HepG2 (cell line): ENCODE results near the gene SAMMSON. TPM values are rescaled to one million over a fixed set of nuclear protein-coding genes. Genes with fewer than 3 reads are reported as not detected.

Source experiments
- ATAC-seq: fragments of 200-7000 bp; cut with Tn5 transposase; 3 replicates; pipeline ENCODE4 v1.9.1; 2020; ENCODE audit warnings: mild to moderate bottlenecking, moderate library complexity
- BruUV-seq: library from RNA; stranded (reverse); fragments of 400-500 nt; replicated peaks from 2 replicates; lab custom pipeline; 2021; lab: Mats Ljungman, UMichigan
- CTCF ChIA-PET: fragments of 300-600 bp; formaldehyde crosslinking; extraction: SDS; loops from one replicate; lab custom pipeline; 2021; ENCODE audit warnings: low total read pairs, inconsistent platforms, low intra/inter-chr PET ratio; lab: Yijun Ruan, JAX
- POLR2A ChIA-PET: fragments of 350-600 bp; sonication (Branson Sonifier 250); formaldehyde crosslinking; loops from one replicate; lab custom pipeline; 2020; ENCODE audit warnings: antibody characterized with exemption, inconsistent platforms; lab: Yijun Ruan, JAX
- DNase-seq: peaks from one replicate; pipeline ENCODE4 v3.0.0-alpha.2; 2015; ENCODE audit warnings: low spot score
- FAIRE-seq: peaks from 3 replicates; lab custom pipeline; 2011; peaks lifted over from hg19 to GRCh38; lab: Jason Lieb, UNC
- H2AFZ ChIP-seq: one replicate; pipeline ENCODE4 v1.6.1; 2011; ENCODE audit warnings: low read length, inconsistent platforms
- H3K27ac ChIP-seq: fragments of 300-600 bp; 3 replicates; pipeline ENCODE4 v1.8.0; 2011; ENCODE audit warnings: mixed run types, mild to moderate bottlenecking, mixed read lengths, low read length, inconsistent platforms; ENCODE audit not compliant: insufficient read depth; ENCODE audit errors: extremely low read length
- H3K27me3 ChIP-seq, 2 experiments: fragments of 200-600 bp in 1 of 2; 2 replicates in 1 of 2; 3 replicates in 1 of 2; pipeline versions ENCODE4 v1.6.0 to v1.8.0; 2011; ENCODE audit warnings: low read length in 2 of 2, mild to moderate bottlenecking in 2 of 2, moderate library complexity in 2 of 2, inconsistent platforms in 1 of 2; ENCODE audit not compliant: insufficient read depth in 2 of 2, control insufficient read depth in 1 of 2
- H3K36me3 ChIP-seq, 2 experiments: fragments of 200-600 bp in 1 of 2; replicated peaks in 1 of 2; 2 replicates in 1 of 2; 3 replicates in 1 of 2; pipeline versions ENCODE4 v1.5.1 to v1.8.0; 2011; ENCODE audit warnings: low read length in 2 of 2, inconsistent platforms in 1 of 2; ENCODE audit not compliant: insufficient read depth in 2 of 2, control insufficient read depth in 1 of 2
- H3K4me1 ChIP-seq: 2 replicates; pipeline ENCODE4 v1.5.1; 2012; ENCODE audit warnings: low read length, inconsistent platforms; ENCODE audit not compliant: insufficient read depth
- H3K4me2 ChIP-seq: 2 replicates; pipeline ENCODE4 v1.6.0; 2011; ENCODE audit warnings: low read depth, low read length, inconsistent platforms
- H3K4me3 ChIP-seq, 3 experiments: fragments of 200-600 bp in 1 of 3; sonication (generic), shearing (Covaris generic) in 1 of 3; replicated peaks in 1 of 3; 2 replicates each; pipeline ENCODE4 v1.5.1; 2011 to 2016; ENCODE audit warnings: low read length in 3 of 3, inconsistent platforms in 2 of 3, low read depth in 2 of 3, mild to moderate bottlenecking in 2 of 3, control low read depth in 1 of 3, mixed read lengths in 1 of 3; ENCODE audit not compliant: insufficient read depth in 1 of 3
- H3K79me2 ChIP-seq: one replicate; pipeline ENCODE4 v1.6.1; 2011; ENCODE audit warnings: low read length, inconsistent platforms; ENCODE audit not compliant: insufficient read depth
- H3K9ac ChIP-seq: 2 replicates; pipeline ENCODE4 v1.6.0; 2011; ENCODE audit warnings: mild to moderate bottlenecking, low read depth, low read length, inconsistent platforms; ENCODE audit not compliant: insufficient read depth
- H3K9me3 ChIP-seq: 2 replicates; pipeline ENCODE4 v1.5.1; 2012; ENCODE audit warnings: mild to moderate bottlenecking, low read length
- H4K20me1 ChIP-seq: 2 replicates; pipeline ENCODE4 v1.6.0; 2011; ENCODE audit warnings: inconsistent platforms, mild to moderate bottlenecking, low read length, moderate library complexity; ENCODE audit not compliant: insufficient read depth
- FOXC1 ChIP-seq: sonication (generic); formaldehyde crosslinking; IDR thresholded peaks from 2 replicates; pipeline ENCODE4 v1.8.0; 2022; ENCODE audit warnings: mild to moderate bottlenecking, missing genetic modification reagents, borderline replicate concordance
- KLF13 ChIP-seq: sonication (generic); formaldehyde crosslinking; IDR thresholded peaks from 2 replicates; pipeline ENCODE4 v1.4.0; 2020; ENCODE audit warnings: mild to moderate bottlenecking, missing genetic modification reagents
- MAZ ChIP-seq, 2 experiments: sonication (generic) in 1 of 2; formaldehyde crosslinking in 1 of 2; IDR thresholded peaks; 2 replicates each; pipeline versions ENCODE4 v1.5.0 to v1.6.1; 2012 to 2020; ENCODE audit warnings: low read depth in 2 of 2, mild to moderate bottlenecking in 2 of 2, borderline replicate concordance in 1 of 2, improper control_type of control experiment in 1 of 2, low read length in 1 of 2, missing genetic modification reagents in 1 of 2, moderate library complexity in 1 of 2
- MED1 ChIP-seq: sonication (generic); formaldehyde crosslinking; IDR thresholded peaks from 2 replicates; pipeline ENCODE4 v1.4.0; 2020; ENCODE audit warnings: missing genetic modification reagents
- NCOR1 ChIP-seq: fragments of 200-600 bp; sonication (generic); IDR thresholded peaks from 2 replicates; pipeline ENCODE4 v1.7.0; 2017; ENCODE audit warnings: antibody characterized with exemption, low read length, borderline replicate concordance
- RARG ChIP-seq: sonication (generic); formaldehyde crosslinking; IDR thresholded peaks from 2 replicates; pipeline ENCODE4 v1.4.0; 2020; ENCODE audit warnings: low read depth, mild to moderate bottlenecking, missing genetic modification reagents
- SP1 ChIP-seq, 2 experiments: fragments of 450-650 bp in 1 of 2; sonication (generic) in 1 of 2; formaldehyde crosslinking in 1 of 2; IDR thresholded peaks; 2 replicates each; pipeline versions ENCODE4 v1.4.0 to v1.6.1; 2016 to 2020; ENCODE audit warnings: missing genetic modification reagents in 1 of 2
- ZFAT ChIP-seq: sonication (generic); formaldehyde crosslinking; conservative IDR thresholded peaks from 2 replicates; pipeline ENCODE4 v1.8.1; 2023; ENCODE audit warnings: missing genetic modification reagents, inconsistent platforms
- ZFP1 ChIP-seq: IDR thresholded peaks from 2 replicates; pipeline ENCODE4 v1.6.1; 2016
- ZNF101 ChIP-seq: sonication (generic); formaldehyde crosslinking; IDR thresholded peaks from 2 replicates; pipeline ENCODE4 v1.4.0; 2020; ENCODE audit warnings: mild to moderate bottlenecking, low read depth, missing genetic modification reagents, borderline replicate concordance
- ZNF616 ChIP-seq: sonication (generic); formaldehyde crosslinking; IDR thresholded peaks from 2 replicates; pipeline ENCODE4 v1.5.0; 2020; ENCODE audit warnings: low read depth, mild to moderate bottlenecking, missing genetic modification reagents
- ZNF629 ChIP-seq: sonication (generic); formaldehyde crosslinking; conservative IDR thresholded peaks from 2 replicates; pipeline ENCODE4 v1.5.0; 2020; ENCODE audit warnings: missing genetic modification reagents
- WGBS: methylation state at CpG from one replicate; pipeline ENCODE4 v1.1.6; 2017; ENCODE audit warnings: low lambda C conversion rate; 5-methylcytosine and 5-hydroxymethylcytosine counted together
- in situ Hi-C: cut with HindIII; loops from 2 replicates; pipeline ENCODE4 v1.10.0; 2017; ENCODE audit warnings: low pct_unique_long_range_greater_than_20kb; ENCODE audit not compliant: extremely low pct_ligation_motif_present
- intact Hi-C: fragments of 100-400 bp; cut with micrococcal nuclease; formaldehyde crosslinking; loops from one replicate; pipeline ENCODE4 v1.10.0; 2022; ENCODE audit not compliant: unreplicated experiment
- polyA plus RNA-seq, 8 experiments: library from polyadenylated mRNA; depleted of rRNA in 3 of 8; stranded (reverse) in 7 of 8; unstranded in 1 of 8; fragments of >200 nt; fragmentation: Illumina TruSeq in 4 of 8; extraction: Trizol in 4 of 8; gene quantifications; 2 replicates each; pipeline versions ENCODE4 v1.2.1 to v1.2.3, GENCODE V29; 2011 to 2016; ENCODE audit warnings: low read depth in 4 of 8, missing spikeins in 1 of 8, mixed read lengths in 1 of 8; ENCODE audit not compliant: insufficient read depth in 1 of 8
- total RNA-seq, 5 experiments: library from RNA; depleted of rRNA; stranded (reverse); fragments of >200 nt; fragmentation: Illumina TruSeq; extraction: Trizol; gene quantifications; 2 replicates each; pipeline ENCODE4 v1.2.3, GENCODE V29; 2016; ENCODE audit warnings: low read depth in 1 of 5
- TF ChIP-seq, protein P1 (sequence below): sonication (generic); formaldehyde crosslinking; IDR thresholded peaks from 2 replicates; pipeline ENCODE4 v1.5.0; 2020; ENCODE audit warnings: mild to moderate bottlenecking, low read depth, missing genetic modification reagents, borderline replicate concordance
- TF ChIP-seq, protein P2 (sequence below): sonication (generic); formaldehyde crosslinking; IDR thresholded peaks from 2 replicates; pipeline ENCODE4 v1.4.0; 2020; ENCODE audit warnings: missing genetic modification reagents
- TF ChIP-seq, protein P3 (sequence below): sonication (generic); formaldehyde crosslinking; IDR thresholded peaks from 2 replicates; pipeline ENCODE4 v1.9.0; 2021; ENCODE audit warnings: missing genetic modification reagents, borderline replicate concordance

The SAMMSON gene
- total and polyA plus RNA-seq, 2 of the 13 experiments (the other 11 are each of a cell fraction or from before 2014, with no cell fraction given) = not detected

DNA sequence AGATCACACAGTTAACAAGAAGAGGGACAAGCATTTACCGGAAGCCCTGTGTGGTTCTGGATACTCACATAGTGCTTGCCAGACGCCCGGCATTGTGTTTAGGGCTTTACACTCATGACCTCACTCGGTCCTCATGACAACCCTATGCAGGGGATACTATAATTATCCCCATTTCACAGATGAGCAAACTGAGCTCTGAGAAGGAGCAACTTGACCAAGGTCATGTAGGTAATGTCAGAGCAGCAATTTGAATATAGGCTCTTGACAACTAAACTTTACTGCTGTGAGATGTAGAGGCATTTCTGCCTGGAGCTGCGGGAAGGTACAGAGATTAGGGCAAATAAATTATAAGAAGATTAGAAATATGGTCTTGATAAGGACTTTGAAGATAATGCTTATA lies 70.0 kb downstream of the SAMMSON start:
- WGBS = 12% methylated on average over 2 of the region's 5 CpGs
- no peak overlapping the region for H3K27ac ChIP-seq
- no peaks in the 10 kb centered on the region for H3K9me3 ChIP-seq
- FAIRE-seq = no peak
- in situ Hi-C loops (loop anchor here (10.0 kb wide), 2 partner anchors 285 to 1585 kb away; no protein-coding TSS in a partner anchor), intact Hi-C loops (no loop called here)
- no peak overlapping the region for H3K4me3 ChIP-seq
- H2AFZ ChIP-seq = no peak overlapping the region
- H3K4me1 ChIP-seq = peaks cover 19% of the 10 kb centered on the region
- no peak overlapping the region for H3K4me2 ChIP-seq
- DNase-seq = no peak
- no peaks in the 10 kb centered on the region; a peak in 1 of 5 replicates for H3K27me3 ChIP-seq
- BruUV-seq = no TSS peak
- POLR2A ChIA-PET = no interaction called here
- H4K20me1 ChIP-seq = no peaks in the 10 kb centered on the region
- no peak for TF ChIP-seq NCOR1
- peak; percentile 41; the same call in 1 of the 2 replicates for TF ChIP-seq ZNF629
- no peak for TF ChIP-seq MAZ (IDR thresholded peaks at IDR 0.05; ENCODE audit: borderline replicate concordance, low read depth, low read length)
- no peak for TF ChIP-seq MAZ (CRISPR knock-in tag; IDR thresholded peaks at IDR 0.05; ENCODE audit: low read depth)
- TF ChIP-seq, protein P1, sequence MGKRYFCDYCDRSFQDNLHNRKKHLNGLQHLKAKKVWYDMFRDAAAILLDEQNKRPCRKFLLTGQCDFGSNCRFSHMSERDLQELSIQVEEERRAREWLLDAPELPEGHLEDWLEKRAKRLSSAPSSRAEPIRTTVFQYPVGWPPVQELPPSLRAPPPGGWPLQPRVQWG (CRISPR knock-in tag) = no peak
- no peak for TF ChIP-seq SP1 (IDR thresholded peaks at IDR 0.05)
- TF ChIP-seq SP1 (CRISPR knock-in tag; IDR thresholded peaks at IDR 0.05) = no peak
- no peak for TF ChIP-seq ZFAT (CRISPR knock-in tag)
- TF ChIP-seq MED1 (CRISPR knock-in tag) = no peak
- H3K36me3 ChIP-seq = no peaks in the 10 kb centered on the region
- CTCF ChIA-PET = no interaction called here
- ATAC-seq = no peak
- no peaks in the 10 kb centered on the region for H3K79me2 ChIP-seq
- H3K9ac ChIP-seq = no peak overlapping the region

DNA sequence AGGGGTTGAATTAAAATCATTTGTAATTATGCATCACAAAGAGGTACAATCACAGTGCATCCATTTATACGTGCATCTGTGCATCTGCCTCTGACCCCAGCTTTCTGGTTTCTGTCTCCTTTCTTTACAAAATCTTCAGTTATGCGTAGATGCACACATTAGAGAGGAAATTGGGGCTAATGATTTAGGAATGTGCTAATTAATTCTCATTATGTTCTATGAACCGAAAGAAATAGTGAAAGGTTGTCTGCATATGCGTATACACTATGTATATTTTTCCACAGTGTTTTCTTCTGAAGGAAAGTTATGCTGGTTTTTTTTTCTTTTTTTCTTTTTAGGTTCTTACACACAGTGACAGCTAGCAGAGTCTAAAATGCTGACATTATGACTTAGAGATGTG lies 71.6 kb downstream of the SAMMSON start:
- Histone ChIP-seq H3K36me3 (no peaks in the 10 kb centered on the region), H3K79me2 (no peaks in the 10 kb centered on the region), H3K27me3 (no peaks in the 10 kb centered on the region; a peak in 1 of 5 replicates), H3K4me3 (no peak overlapping the region), H3K9me3 (no peaks in the 10 kb centered on the region), H4K20me1 (no peaks in the 10 kb centered on the region), H3K4me2 (no peak overlapping the region), H3K27ac (no peak overlapping the region), H3K9ac (no peak overlapping the region), H2AFZ (no peak overlapping the region), H3K4me1 (peaks cover 19% of the 10 kb centered on the region)
- BruUV-seq = no TSS peak
- ChIA-PET POLR2A (no interaction called here), CTCF (no interaction called here)
- in situ Hi-C loops (no loop called here), intact Hi-C loops (no loop called here)
- DNase-seq = no peak
- WGBS = 47% methylated on average over 4 of the region's 4 CpGs
- FAIRE-seq = no peak
- no peak for ATAC-seq
- TF ChIP-seq ZNF616 (CRISPR knock-in tag) = no peak
- no peak for TF ChIP-seq ZFP1 (CRISPR knock-in tag)
- TF ChIP-seq, protein P2, sequence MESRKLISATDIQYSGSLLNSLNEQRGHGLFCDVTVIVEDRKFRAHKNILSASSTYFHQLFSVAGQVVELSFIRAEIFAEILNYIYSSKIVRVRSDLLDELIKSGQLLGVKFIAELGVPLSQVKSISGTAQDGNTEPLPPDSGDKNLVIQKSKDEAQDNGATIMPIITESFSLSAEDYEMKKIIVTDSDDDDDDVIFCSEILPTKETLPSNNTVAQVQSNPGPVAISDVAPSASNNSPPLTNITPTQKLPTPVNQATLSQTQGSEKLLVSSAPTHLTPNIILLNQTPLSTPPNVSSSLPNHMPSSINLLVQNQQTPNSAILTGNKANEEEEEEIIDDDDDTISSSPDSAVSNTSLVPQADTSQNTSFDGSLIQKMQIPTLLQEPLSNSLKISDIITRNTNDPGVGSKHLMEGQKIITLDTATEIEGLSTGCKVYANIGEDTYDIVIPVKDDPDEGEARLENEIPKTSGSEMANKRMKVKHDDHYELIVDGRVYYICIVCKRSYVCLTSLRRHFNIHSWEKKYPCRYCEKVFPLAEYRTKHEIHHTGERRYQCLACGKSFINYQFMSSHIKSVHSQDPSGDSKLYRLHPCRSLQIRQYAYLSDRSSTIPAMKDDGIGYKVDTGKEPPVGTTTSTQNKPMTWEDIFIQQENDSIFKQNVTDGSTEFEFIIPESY = no peak
- TF ChIP-seq, protein P3, sequence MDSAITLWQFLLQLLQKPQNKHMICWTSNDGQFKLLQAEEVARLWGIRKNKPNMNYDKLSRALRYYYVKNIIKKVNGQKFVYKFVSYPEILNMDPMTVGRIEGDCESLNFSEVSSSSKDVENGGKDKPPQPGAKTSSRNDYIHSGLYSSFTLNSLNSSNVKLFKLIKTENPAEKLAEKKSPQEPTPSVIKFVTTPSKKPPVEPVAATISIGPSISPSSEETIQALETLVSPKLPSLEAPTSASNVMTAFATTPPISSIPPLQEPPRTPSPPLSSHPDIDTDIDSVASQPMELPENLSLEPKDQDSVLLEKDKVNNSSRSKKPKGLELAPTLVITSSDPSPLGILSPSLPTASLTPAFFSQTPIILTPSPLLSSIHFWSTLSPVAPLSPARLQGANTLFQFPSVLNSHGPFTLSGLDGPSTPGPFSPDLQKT (CRISPR knock-in tag) = no peak
- no peak for TF ChIP-seq ZNF101
- no peak for TF ChIP-seq KLF13 (CRISPR knock-in tag)
- no peak for TF ChIP-seq FOXC1 (CRISPR knock-in tag)
- no peak for TF ChIP-seq RARG (CRISPR knock-in tag)
